Measurements from ENCODE around the gene BLTP2.

Gene BLTP2

GRCh38 chr17:28644787-28645575, at the start of gene BLTP2 (continued):
- TF ChIP-seq TSHZ1 (tag by site-specific recombination; IDR thresholded peaks at IDR 0.05; ENCODE audit: borderline replicate concordance): no peak
- TF ChIP-seq ZNF398 (tag by site-specific recombination; IDR thresholded peaks at IDR 0.05): no peak; the same call in 1 of the 2 replicates
- no peak for TF ChIP-seq ZNF202 (tag by site-specific recombination; IDR thresholded peaks at IDR 0.05; ENCODE audit: borderline replicate concordance)
- no peak for TF ChIP-seq ZNF311 (tag by site-specific recombination; IDR thresholded peaks at IDR 0.05; ENCODE audit: borderline replicate concordance)
- no peak for TF ChIP-seq OVOL3 (tag by site-specific recombination; IDR thresholded peaks at IDR 0.05)
- no peak for TF ChIP-seq ZBTB1 (tag by site-specific recombination; IDR thresholded peaks at IDR 0.05)
- no peak for TF ChIP-seq ZNF394 (tag by site-specific recombination; IDR thresholded peaks at IDR 0.05; ENCODE audit: borderline replicate concordance)
- no peak for TF ChIP-seq ZBTB6 (tag by site-specific recombination; IDR thresholded peaks at IDR 0.05)
- no peak for TF ChIP-seq ZNF449 (tag by site-specific recombination; IDR thresholded peaks at IDR 0.05)
- no peak for TF ChIP-seq ZNF518A (tag by site-specific recombination; conservative IDR thresholded peaks at IDR 0.05; ENCODE audit: low read depth)
- TF ChIP-seq ZNF677 (tag by site-specific recombination; IDR thresholded peaks at IDR 0.05): no peak
- TF ChIP-seq EGR2 (tag by site-specific recombination; IDR thresholded peaks at IDR 0.05; ENCODE audit: low read depth): no peak; the same call in 1 of the 2 replicates
- peak; percentile 87 for TF ChIP-seq KLF9 (tag by site-specific recombination; IDR thresholded peaks at IDR 0.05; ENCODE audit: low read depth)
- TF ChIP-seq ZNF10 (tag by site-specific recombination; IDR thresholded peaks at IDR 0.05): no peak
- TF ChIP-seq ZBTB26 (tag by site-specific recombination; optimal IDR thresholded peaks at IDR 0.05): peak; percentile 97
- no peak for TF ChIP-seq ZNF175 (tag by site-specific recombination; IDR thresholded peaks at IDR 0.05)
- no peak for TF ChIP-seq ZNF621 (tag by site-specific recombination; IDR thresholded peaks at IDR 0.05)
- no peak for TF ChIP-seq ZNF792 (tag by site-specific recombination; IDR thresholded peaks at IDR 0.05)
- peak; percentile 79 for TF ChIP-seq ZBTB48 (tag by site-specific recombination; IDR thresholded peaks at IDR 0.05)
- no peak; the same call in 1 of the 2 replicates for TF ChIP-seq CTCF (tag by site-specific recombination; IDR thresholded peaks at IDR 0.05)
- TF ChIP-seq ZNF521 (tag by site-specific recombination; IDR thresholded peaks at IDR 0.05): no peak
- 0 out of 2 replicates have a peak, but pooled peaks have one; percentile 52 for TF ChIP-seq ZNF843 (tag by site-specific recombination; IDR thresholded peaks at IDR 0.05)
